ENCODE measurements around the gene SUV39H2.
"Not testable (repeated sequence)": the region's sequence is repeated elsewhere in the genome, so short reads cannot be mapped to it uniquely, and the experiment has no call there.

The SUV39H2 gene

GRCh38 chr10:14852236-14852635, 26.4 kb upstream of the SUV39H2 start:
- Histone ChIP-seq H3K27ac (ENCODE audit: low read length) (no peak overlapping the region), H3K9ac (ENCODE audit: low read depth, low read length) (no peak overlapping the region), H3K36me3 (ENCODE audit: insufficient read depth, low read depth, low read length) (peaks cover 73% of the 10 kb centered on the region), H3K4me1 (ENCODE audit: insufficient read depth, low read length) (no peaks in the 10 kb centered on the region), H3K9me3 (ENCODE audit: insufficient read depth, low read depth, low read length) (no peaks in the 10 kb centered on the region), H3K4me3 (ENCODE audit: low read length) (no peak overlapping the region), H3K27me3 (ENCODE audit: insufficient read depth, low read length) (no peaks in the 10 kb centered on the region)

- H3K9ac ChIP-seq (ENCODE audit: low read depth, low read length) = no peak overlapping the region
- peaks cover 85% of the 10 kb centered on the region for H3K36me3 ChIP-seq (ENCODE audit: insufficient read depth, low read depth, low read length)
- H3K4me1 ChIP-seq (ENCODE audit: insufficient read depth, low read length) = no peaks in the 10 kb centered on the region
- no peak overlapping the region for H3K27ac ChIP-seq (ENCODE audit: low read length)
- H3K27me3 ChIP-seq (ENCODE audit: insufficient read depth, low read length) = no peaks in the 10 kb centered on the region
- H3K4me3 ChIP-seq (ENCODE audit: low read length) = no peak overlapping the region
- no peaks in the 10 kb centered on the region for H3K9me3 ChIP-seq (ENCODE audit: insufficient read depth, low read depth, low read length)
Measured at GRCh38 chr10:14855453-14855852, 23.2 kb upstream of the SUV39H2 start.

DNA sequence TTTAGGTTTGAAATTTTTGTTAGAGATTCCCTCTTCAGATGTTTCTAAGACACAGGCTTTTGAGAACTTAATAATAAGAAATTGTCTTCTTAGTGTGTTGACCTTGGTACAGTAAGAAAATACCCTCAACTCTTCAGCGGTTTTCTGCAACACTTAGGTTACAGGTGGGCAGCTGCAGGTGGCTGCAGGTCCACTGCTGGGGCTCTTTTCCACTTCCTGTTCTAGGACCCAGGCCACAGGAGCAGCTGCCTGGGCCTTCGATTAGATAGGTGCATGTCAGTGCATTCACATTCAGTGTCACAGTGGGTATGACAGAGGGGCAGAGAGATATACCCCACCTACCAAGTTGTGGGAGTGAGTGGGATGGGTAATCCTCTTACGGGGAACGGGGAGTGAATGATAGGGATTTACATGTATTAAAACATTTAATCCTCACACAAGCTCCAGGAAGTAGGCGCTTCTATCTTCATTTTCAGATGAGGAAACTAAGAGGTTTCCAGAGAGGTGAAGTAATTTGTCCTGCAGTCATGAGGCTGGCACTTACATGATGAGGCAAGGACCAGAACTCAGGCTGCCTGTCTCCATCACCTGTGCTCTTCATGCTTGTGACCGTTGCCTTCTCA, 20.2 kb upstream of the SUV39H2 start:
- no peak overlapping the region for H3K27ac ChIP-seq (ENCODE audit: low read length)
- no peaks in the 10 kb centered on the region for H3K9me3 ChIP-seq (ENCODE audit: insufficient read depth, low read depth, low read length)
- H3K9ac ChIP-seq (ENCODE audit: low read depth, low read length) = no peak overlapping the region
- no peaks in the 10 kb centered on the region for H3K27me3 ChIP-seq (ENCODE audit: insufficient read depth, low read length)
- H3K4me1 ChIP-seq (ENCODE audit: insufficient read depth, low read length) = no peaks in the 10 kb centered on the region
- H3K4me3 ChIP-seq (ENCODE audit: low read length) = no peak overlapping the region
- peaks cover 65% of the 10 kb centered on the region for H3K36me3 ChIP-seq (ENCODE audit: insufficient read depth, low read depth, low read length)

DNA sequence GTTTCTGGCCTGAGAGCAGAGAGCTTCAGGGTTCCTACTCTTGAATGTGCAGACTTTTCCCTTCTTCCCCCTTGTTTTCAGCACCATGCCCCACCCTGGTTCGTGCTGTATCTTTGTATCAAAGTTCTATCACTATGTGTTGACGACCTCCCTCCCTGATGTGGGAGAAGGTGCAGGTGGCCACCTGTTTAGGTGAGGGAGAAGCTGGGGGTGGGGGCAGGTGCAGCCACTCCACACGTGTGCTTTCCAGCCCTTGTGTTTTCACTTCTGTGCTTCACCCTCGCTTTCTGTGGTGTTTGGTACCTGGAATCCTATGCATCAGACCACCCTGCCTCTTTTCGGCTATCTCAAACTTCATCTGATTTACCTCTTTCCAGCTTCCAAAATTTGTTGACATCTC, 19.6 kb upstream of the SUV39H2 start:
- no peaks in the 10 kb centered on the region for H3K27me3 ChIP-seq (ENCODE audit: insufficient read depth, low read length)
- H3K27ac ChIP-seq (ENCODE audit: low read length) = no peak overlapping the region
- H3K4me3 ChIP-seq (ENCODE audit: low read length) = no peak overlapping the region
- peaks cover 63% of the 10 kb centered on the region for H3K36me3 ChIP-seq (ENCODE audit: insufficient read depth, low read depth, low read length)
- no peaks in the 10 kb centered on the region for H3K4me1 ChIP-seq (ENCODE audit: insufficient read depth, low read length)
- no peak overlapping the region for H3K9ac ChIP-seq (ENCODE audit: low read depth, low read length)
- no peaks in the 10 kb centered on the region for H3K9me3 ChIP-seq (ENCODE audit: insufficient read depth, low read depth, low read length)

DNA sequence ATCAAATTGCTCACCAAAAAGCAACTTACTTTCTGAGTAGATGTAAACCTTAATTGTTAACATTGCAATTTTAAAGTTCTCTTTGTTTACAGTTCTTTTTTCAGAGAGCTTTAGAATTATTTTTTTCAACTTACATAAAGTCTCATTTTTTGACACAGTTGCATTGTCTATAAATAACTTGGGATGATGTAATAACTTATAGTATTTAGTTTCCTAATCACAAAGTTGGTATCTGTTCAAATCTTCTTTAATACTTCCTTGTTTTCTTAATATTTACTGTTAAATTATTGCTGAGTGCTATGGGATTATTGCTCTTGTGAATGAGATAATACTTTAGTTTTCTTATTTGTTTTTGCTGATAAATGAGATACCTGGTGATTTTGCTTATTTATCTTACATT, 18.9 kb upstream of the SUV39H2 start:
- Histone ChIP-seq H3K9ac (ENCODE audit: low read depth, low read length) (no peak overlapping the region), H3K36me3 (ENCODE audit: insufficient read depth, low read depth, low read length) (peaks cover 56% of the 10 kb centered on the region), H3K9me3 (ENCODE audit: insufficient read depth, low read depth, low read length) (no peaks in the 10 kb centered on the region), H3K27me3 (ENCODE audit: insufficient read depth, low read length) (no peaks in the 10 kb centered on the region), H3K4me1 (ENCODE audit: insufficient read depth, low read length) (no peaks in the 10 kb centered on the region), H3K4me3 (ENCODE audit: low read length) (no peak overlapping the region), H3K27ac (ENCODE audit: low read length) (no peak overlapping the region)

DNA sequence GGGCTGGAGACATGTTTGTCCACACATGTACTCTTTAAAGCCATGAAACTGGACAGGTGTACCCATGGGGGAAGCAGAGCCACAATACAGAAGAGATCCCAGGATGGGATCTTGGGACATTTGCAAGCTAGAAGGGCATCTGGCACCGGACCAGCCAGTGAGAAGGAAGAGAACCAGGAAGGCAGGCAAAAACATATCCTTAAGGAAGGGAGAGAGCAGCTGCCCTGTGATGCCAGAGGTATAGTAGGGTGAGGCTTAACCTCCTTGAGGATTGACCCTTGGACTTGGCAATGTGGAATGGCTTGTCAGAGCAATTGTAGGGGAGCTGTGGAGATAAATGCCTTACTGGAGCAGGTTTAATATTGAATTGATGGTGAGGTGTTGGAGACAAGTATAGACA, 17.9 kb upstream of the SUV39H2 start:
- Histone ChIP-seq H3K4me3 (ENCODE audit: low read length) (no peak overlapping the region), H3K36me3 (ENCODE audit: insufficient read depth, low read depth, low read length) (peaks cover 48% of the 10 kb centered on the region), H3K9me3 (ENCODE audit: insufficient read depth, low read depth, low read length) (no peaks in the 10 kb centered on the region), H3K4me1 (ENCODE audit: insufficient read depth, low read length) (no peaks in the 10 kb centered on the region), H3K27ac (ENCODE audit: low read length) (no peak overlapping the region), H3K27me3 (ENCODE audit: insufficient read depth, low read length) (no peaks in the 10 kb centered on the region), H3K9ac (ENCODE audit: low read depth, low read length) (no peak overlapping the region)

GRCh38 chr10:14864466-14864865, 14.2 kb upstream of the SUV39H2 start:
- not testable (repeated sequence) for H3K27me3 ChIP-seq (ENCODE audit: insufficient read depth, low read length); H3K9me3 ChIP-seq (ENCODE audit: insufficient read depth, low read depth, low read length); H3K4me1 ChIP-seq (ENCODE audit: insufficient read depth, low read length); H3K4me3 ChIP-seq (ENCODE audit: low read length); H3K27ac ChIP-seq (ENCODE audit: low read length); H3K9ac ChIP-seq (ENCODE audit: low read depth, low read length)
- peaks cover 49% of the 10 kb centered on the region for H3K36me3 ChIP-seq (ENCODE audit: insufficient read depth, low read depth, low read length)

- H3K4me3 ChIP-seq (ENCODE audit: low read length); H3K9me3 ChIP-seq (ENCODE audit: insufficient read depth, low read depth, low read length); H3K4me1 ChIP-seq (ENCODE audit: insufficient read depth, low read length); H3K27me3 ChIP-seq (ENCODE audit: insufficient read depth, low read length); H3K9ac ChIP-seq (ENCODE audit: low read depth, low read length); H3K27ac ChIP-seq (ENCODE audit: low read length): not testable (repeated sequence)
- peaks cover 49% of the 10 kb centered on the region for H3K36me3 ChIP-seq (ENCODE audit: insufficient read depth, low read depth, low read length)
Measured at GRCh38 chr10:14864871-14865270, 13.8 kb upstream of the SUV39H2 start.

DNA sequence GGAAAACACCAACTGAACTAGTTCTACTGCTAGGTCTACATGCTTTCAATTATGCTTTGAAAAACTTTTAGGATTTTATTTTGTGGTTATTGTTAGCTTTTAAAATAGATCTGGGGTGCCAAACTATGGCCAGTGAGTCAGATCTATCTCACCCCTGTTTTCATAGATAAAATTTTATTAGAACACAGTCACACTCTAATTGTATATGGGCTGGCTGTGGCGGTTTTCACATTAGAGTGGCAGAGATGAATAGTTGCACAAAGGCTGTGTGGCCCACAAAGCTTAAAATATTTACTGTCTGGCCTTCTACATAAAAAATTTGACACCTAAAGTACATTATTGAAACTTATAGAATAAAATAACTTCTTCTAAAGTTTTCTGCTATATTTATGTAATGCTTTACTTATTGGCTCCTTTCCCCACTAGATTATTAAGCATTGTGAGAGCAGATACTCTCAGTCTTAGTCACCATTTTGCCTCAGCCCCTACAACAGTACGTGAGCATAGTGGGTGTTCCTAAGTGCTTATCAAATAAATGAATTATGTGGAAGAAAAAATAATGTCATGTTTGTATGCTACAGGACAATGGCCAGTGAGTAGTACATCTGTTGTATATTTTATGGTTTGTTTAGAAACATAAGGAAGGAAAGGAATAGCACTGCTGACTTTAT, 5.4 kb upstream of the SUV39H2 start:
- Histone ChIP-seq H3K9me3 (ENCODE audit: insufficient read depth, low read depth, low read length) (no peaks in the 10 kb centered on the region), H3K4me1 (ENCODE audit: insufficient read depth, low read length) (peaks cover 13% of the 10 kb centered on the region), H3K27ac (ENCODE audit: low read length) (no peak overlapping the region), H3K9ac (ENCODE audit: low read depth, low read length) (no peak overlapping the region), H3K27me3 (ENCODE audit: insufficient read depth, low read length) (no peaks in the 10 kb centered on the region), H3K36me3 (ENCODE audit: insufficient read depth, low read depth, low read length) (peaks cover 42% of the 10 kb centered on the region), H3K4me3 (ENCODE audit: low read length) (no peak overlapping the region)

DNA sequence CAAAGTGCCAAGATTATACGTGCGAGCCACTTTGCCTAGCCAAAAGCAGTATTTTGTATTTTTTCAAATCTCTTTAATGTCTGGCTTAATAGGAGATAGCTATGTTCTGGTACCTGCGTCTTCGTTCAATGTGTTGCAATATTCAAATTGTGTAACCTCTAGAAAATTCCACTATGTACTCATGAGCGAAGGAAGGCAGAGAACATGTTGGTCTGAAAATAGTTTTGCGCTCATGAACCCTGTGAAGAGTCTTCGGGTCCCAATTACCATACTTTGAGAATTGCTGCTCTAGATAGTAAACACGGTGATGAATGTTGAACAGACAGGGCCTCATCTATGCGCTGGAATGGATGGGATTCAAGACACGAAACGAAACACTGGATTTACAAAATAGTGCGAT, 2.7 kb upstream of the SUV39H2 start:
- Histone ChIP-seq H3K36me3 (ENCODE audit: insufficient read depth, low read depth, low read length) (peaks cover 14% of the 10 kb centered on the region), H3K27ac (ENCODE audit: low read length) (no peak overlapping the region), H3K9me3 (ENCODE audit: insufficient read depth, low read depth, low read length) (no peaks in the 10 kb centered on the region), H3K4me1 (ENCODE audit: insufficient read depth, low read length) (peaks cover 17% of the 10 kb centered on the region), H3K27me3 (ENCODE audit: insufficient read depth, low read length) (no peaks in the 10 kb centered on the region), H3K9ac (ENCODE audit: low read depth, low read length) (no peak overlapping the region), H3K4me3 (ENCODE audit: low read length) (no peak overlapping the region)

GRCh38 chr10:14876764-14877163, 1.9 kb upstream of the SUV39H2 start:
- H3K27me3 ChIP-seq (ENCODE audit: insufficient read depth, low read length) = no peaks in the 10 kb centered on the region
- peak overlapping the region; percentile 99; the same call in 1 of the 2 replicates for H3K9ac ChIP-seq (ENCODE audit: low read depth, low read length)
- H3K9me3 ChIP-seq (ENCODE audit: insufficient read depth, low read depth, low read length) = no peaks in the 10 kb centered on the region
- H3K4me3 ChIP-seq (ENCODE audit: low read length) = peak overlapping the region; percentile 83
- peaks cover 14% of the 10 kb centered on the region; the same call in 1 of the 2 replicates for H3K36me3 ChIP-seq (ENCODE audit: insufficient read depth, low read depth, low read length)
- H3K27ac ChIP-seq (ENCODE audit: low read length) = no peak overlapping the region
- H3K4me1 ChIP-seq (ENCODE audit: insufficient read depth, low read length) = peaks cover 17% of the 10 kb centered on the region

GRCh38 chr10:14879124-14879927, 660 bp downstream of the SUV39H2 start:
- Histone ChIP-seq H3K9me3 (ENCODE audit: insufficient read depth, low read depth, low read length) (no peaks in the 10 kb centered on the region), H3K36me3 (ENCODE audit: insufficient read depth, low read depth, low read length) (peaks cover 24% of the 10 kb centered on the region), H3K9ac (ENCODE audit: low read depth, low read length) (peak overlapping the region; percentile 96), H3K4me1 (ENCODE audit: insufficient read depth, low read length) (peaks cover 17% of the 10 kb centered on the region), H3K27me3 (ENCODE audit: insufficient read depth, low read length) (no peaks in the 10 kb centered on the region), H3K27ac (ENCODE audit: low read length) (peak overlapping the region; percentile 68), H3K4me3 (ENCODE audit: low read length) (peak overlapping the region; percentile 83)
